ENCODE data around the gene NUDT1.

- TF ChIP-seq EGR1 (IDR thresholded peaks at IDR 0.05) (no peak), RAD21 (IDR thresholded peaks at IDR 0.05; ENCODE audit: low read depth) (peak; percentile 8; the same call in 1 of the 2 replicates), TAF1 (IDR thresholded peaks at IDR 0.05; ENCODE audit: low read depth) (no peak), ZBTB7A (IDR thresholded peaks at IDR 0.05; ENCODE audit: low read depth) (no peak; the same call in 1 of the 2 replicates), CEBPB (IDR thresholded peaks at IDR 0.05) (peak; percentile 29; the same call in 1 of the 2 replicates), CREB1 (IDR thresholded peaks at IDR 0.05; ENCODE audit: low read depth) (no peak), FOXM1 (IDR thresholded peaks at IDR 0.05; ENCODE audit: borderline replicate concordance, low read depth) (0 out of 2 replicates have a peak, but pooled peaks have one; percentile 59), REST (IDR thresholded peaks at IDR 0.05; ENCODE audit: low read depth) (no peak), EP300 (IDR thresholded peaks at IDR 0.05; ENCODE audit: borderline replicate concordance) (peak; percentile 89)
Observed at GRCh38 chr7:2224934-2225333, 17.1 kb upstream of the NUDT1 start.

Data from Ishikawa (cell line).